ENCODE measurements around the gene HOXB6. TPM values are rescaled to one million over a fixed set of nuclear protein-coding genes. Genes with fewer than 3 reads are reported as not detected.

HOXB6 gene
- total RNA-seq, 4 donors from 2014 or later = 34.3 to 98.4 (median 66.7) TPM

DNA sequence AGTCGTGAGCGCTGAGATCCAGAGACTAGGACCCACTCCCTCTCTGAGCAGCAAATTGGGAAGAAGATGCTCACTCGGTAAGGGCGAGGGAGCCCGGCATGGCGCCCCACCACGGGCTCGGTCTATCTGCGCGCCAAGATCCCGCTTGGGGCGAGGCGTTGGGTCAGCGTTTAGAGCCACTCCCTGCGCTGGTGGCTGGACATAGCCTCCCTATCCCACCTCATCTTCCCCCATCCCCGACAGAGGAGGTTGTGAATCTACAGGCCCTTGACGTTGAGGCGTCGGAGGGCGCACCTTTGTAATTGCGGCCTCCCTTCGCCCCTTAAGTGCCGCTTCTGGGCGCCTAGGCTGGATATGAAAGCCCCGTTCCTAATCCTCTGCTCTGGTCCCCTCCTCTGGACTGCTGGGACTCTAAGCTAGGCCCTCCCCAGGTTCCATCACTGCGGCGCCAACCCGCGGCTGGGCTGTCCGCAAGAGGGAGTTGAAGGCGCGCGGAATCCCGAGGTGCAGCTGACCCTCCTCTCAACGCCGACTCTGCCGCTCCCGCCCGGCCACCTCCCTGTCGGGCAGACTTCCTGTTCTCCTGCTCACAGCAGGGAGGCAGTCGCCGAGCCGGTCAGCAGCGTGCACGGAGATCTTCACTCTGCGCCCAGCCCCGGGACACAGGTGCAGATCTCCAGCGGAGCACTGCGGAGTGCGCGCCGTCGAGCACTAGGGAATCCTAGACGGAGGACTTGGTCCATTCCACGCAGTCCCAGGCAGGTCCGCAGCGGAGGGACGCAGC is 37.5 kb upstream of the HOXB6 start:
- H3K36me3 ChIP-seq = no peaks in the 10 kb centered on the region
- H3K9me3 ChIP-seq = no peaks in the 10 kb centered on the region
- H3K27me3 ChIP-seq = peaks cover 0 to 33% of the 10 kb centered on the region in 2 donors
- DNase-seq = peak in 2 of 3 donors; percentile 65 to 84
- TF ChIP-seq, protein P1, sequence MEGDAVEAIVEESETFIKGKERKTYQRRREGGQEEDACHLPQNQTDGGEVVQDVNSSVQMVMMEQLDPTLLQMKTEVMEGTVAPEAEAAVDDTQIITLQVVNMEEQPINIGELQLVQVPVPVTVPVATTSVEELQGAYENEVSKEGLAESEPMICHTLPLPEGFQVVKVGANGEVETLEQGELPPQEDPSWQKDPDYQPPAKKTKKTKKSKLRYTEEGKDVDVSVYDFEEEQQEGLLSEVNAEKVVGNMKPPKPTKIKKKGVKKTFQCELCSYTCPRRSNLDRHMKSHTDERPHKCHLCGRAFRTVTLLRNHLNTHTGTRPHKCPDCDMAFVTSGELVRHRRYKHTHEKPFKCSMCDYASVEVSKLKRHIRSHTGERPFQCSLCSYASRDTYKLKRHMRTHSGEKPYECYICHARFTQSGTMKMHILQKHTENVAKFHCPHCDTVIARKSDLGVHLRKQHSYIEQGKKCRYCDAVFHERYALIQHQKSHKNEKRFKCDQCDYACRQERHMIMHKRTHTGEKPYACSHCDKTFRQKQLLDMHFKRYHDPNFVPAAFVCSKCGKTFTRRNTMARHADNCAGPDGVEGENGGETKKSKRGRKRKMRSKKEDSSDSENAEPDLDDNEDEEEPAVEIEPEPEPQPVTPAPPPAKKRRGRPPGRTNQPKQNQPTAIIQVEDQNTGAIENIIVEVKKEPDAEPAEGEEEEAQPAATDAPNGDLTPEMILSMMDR (IDR thresholded peaks at IDR 0.05) = peak in 3 of 6 experiments; percentile 16 to 23 (median 18)
- TF ChIP-seq POLR2A (IDR thresholded peaks at IDR 0.05) = peak; percentile 12 to 18
- H3K4me3 ChIP-seq = peak overlapping the region in 2 of 4 donors; percentile 35 to 39
- H3K4me1 ChIP-seq = peaks cover 0 to 35% (median 5%) of the 10 kb centered on the region in 4 donors
- H3K27ac ChIP-seq = peak overlapping the region in 2 of 4 donors; percentile 17 to 40

DNA sequence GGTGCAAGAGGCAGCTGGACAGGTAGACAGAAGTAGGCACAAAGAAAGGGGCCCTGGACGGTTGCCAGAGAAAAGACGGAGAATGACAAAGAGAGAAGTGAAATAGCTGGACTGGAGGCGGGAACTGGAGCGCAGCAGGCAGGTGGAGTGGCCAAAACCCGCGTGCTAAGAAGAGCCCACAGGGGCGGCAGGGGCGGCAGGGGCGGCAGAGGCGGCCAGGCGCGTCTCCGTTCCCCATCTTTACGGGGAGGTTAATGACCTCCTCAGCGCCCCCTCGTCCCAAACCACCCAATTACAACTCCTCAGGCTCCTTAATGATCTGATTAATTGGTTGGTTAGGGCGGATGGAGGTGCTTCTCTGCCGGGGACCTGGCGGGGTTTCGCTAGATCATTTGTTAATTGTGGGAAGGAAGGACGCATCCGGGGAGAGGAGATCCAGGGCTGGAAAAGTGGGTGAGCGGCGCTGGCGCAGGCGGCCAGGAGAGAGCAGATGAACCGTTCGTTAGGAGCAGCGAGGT is 36.8 kb upstream of the HOXB6 start:
- Histone ChIP-seq H3K27ac (peak overlapping the region in 2 of 4 donors; percentile 7 to 40), H3K36me3 (no peaks in the 10 kb centered on the region), H3K4me3 (peak overlapping the region in 2 of 4 donors; percentile 35 to 39), H3K4me1 (peaks cover 0 to 40% (median 3%) of the 10 kb centered on the region in 4 donors), H3K27me3 (peaks cover 0 to 32% of the 10 kb centered on the region in 2 donors), H3K9me3 (no peaks in the 10 kb centered on the region)
- TF ChIP-seq, protein P1 (IDR thresholded peaks at IDR 0.05) = no peak
- TF ChIP-seq POLR2A (IDR thresholded peaks at IDR 0.05) = no peak
- peak in 1 of 3 donors; percentile 40 for DNase-seq

DNA sequence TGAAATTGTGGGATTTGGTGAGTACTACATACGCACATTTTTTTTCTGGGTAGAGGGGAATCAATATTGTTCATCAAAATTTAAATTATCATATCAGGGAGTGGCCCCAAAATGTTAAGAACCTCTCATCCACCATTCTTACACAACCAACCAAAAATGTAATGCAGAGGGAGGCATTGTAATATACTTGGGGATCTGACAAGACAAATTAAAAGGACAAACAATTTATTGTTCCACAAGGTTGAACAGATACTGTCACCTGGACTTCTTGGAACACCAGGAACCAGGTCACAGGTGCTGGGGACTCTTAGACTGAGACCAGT is 36.0 kb upstream of the HOXB6 start:
- peak overlapping the region in 2 of 4 donors; percentile 0 to 7 for H3K27ac ChIP-seq
- no peaks in the 10 kb centered on the region for H3K9me3 ChIP-seq
- no peaks in the 10 kb centered on the region for H3K36me3 ChIP-seq
- TF ChIP-seq, protein P1 (IDR thresholded peaks at IDR 0.05) = no peak
- no peak for TF ChIP-seq POLR2A (IDR thresholded peaks at IDR 0.05)
- H3K4me3 ChIP-seq = no peak overlapping the region
- peaks cover 0 to 24% of the 10 kb centered on the region in 2 donors for H3K27me3 ChIP-seq
- H3K4me1 ChIP-seq = peaks cover 0 to 47% (median 0%) of the 10 kb centered on the region in 4 donors
- DNase-seq = no peak

DNA sequence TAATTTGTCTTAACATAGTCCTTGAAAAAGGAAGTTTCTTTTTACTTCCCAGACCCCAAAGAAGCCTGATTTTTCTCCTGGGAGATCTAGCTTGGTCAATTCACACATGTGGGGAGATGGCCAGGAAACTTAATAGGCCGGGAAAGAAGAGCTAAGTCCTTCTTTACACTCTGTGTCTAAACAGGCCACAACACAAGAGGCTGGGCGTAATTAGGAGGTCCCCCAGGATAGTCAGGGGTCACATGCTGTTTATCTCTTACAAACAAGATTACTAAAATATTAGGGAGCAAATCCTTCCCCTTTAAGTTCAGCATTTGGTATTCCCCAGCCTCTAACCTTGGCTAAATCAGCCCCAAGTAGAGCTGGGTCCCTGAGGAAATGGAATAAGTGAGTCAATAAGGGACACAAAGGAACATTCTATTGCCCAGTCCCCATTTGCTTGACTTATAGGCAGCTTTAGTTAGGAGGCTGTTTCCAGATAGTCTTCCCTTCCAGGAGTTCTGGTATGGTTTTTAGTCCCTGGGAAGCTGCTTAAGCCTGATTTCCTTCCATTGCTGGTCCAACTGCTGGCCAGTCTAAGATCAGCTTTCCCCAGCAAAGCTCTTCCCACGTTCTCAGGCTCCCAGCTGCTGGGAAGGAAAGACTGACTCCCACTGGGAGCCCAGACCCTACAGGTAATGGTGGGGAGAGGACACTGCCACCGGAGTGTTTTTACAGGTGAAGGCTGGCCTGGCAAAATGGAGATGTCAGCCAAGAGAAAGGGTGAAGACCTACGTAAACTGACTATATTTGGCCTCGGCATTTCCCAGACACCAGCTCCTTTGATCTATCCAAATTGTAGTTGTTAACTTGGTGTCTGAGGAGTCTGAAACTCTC is 35.4 kb upstream of the HOXB6 start:
- H3K36me3 ChIP-seq = no peaks in the 10 kb centered on the region
- TF ChIP-seq POLR2A (IDR thresholded peaks at IDR 0.05) = no peak
- TF ChIP-seq, protein P1 (IDR thresholded peaks at IDR 0.05) = no peak
- DNase-seq = peak in 1 of 3 donors; percentile 27
- H3K9me3 ChIP-seq = no peaks in the 10 kb centered on the region
- peak overlapping the region in 2 of 4 donors; percentile 0 to 41 for H3K27ac ChIP-seq
- H3K4me3 ChIP-seq = no peak overlapping the region
- peaks cover 0 to 51% (median 0%) of the 10 kb centered on the region in 4 donors for H3K4me1 ChIP-seq
- peaks cover 0 to 20% of the 10 kb centered on the region in 2 donors for H3K27me3 ChIP-seq

DNA sequence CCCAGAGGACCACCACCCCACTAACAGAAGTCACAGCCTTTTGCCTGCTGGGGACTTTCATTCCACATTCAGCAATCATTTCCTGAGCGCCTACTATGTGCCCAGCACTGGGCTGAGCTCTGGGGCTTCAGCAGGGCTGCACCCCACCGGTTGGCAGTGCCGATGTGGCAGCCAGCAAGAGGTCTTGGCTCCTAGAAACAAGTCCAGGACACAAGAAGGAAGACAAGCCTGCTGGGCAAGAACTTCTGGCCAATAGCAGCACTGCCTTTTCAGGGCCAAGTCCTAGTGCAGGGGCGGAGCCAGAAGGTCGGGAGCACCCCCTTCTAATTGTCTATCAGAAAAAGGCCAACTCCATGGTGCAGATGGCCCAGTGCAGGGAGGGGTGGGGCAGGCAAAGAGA is 34.4 kb upstream of the HOXB6 start:
- DNase-seq = peak in 2 of 3 donors; percentile 82 to 84
- H3K27me3 ChIP-seq = peaks cover 0 to 20% of the 10 kb centered on the region in 2 donors
- TF ChIP-seq POLR2A (IDR thresholded peaks at IDR 0.05) = peak in 1 of 2 donors; percentile 73
- TF ChIP-seq, protein P1 (IDR thresholded peaks at IDR 0.05) = no peak
- peaks cover 0 to 58% (median 0%) of the 10 kb centered on the region in 4 donors for H3K4me1 ChIP-seq
- peak overlapping the region in 3 of 4 donors; percentile 27 to 55 (median 41) for H3K27ac ChIP-seq
- no peaks in the 10 kb centered on the region for H3K36me3 ChIP-seq
- no peaks in the 10 kb centered on the region for H3K9me3 ChIP-seq
- H3K4me3 ChIP-seq = peak overlapping the region in 2 of 4 donors; percentile 28 to 33
